HCT116 (cell line): ENCODE measurements around the gene DIPK1A. TPM values are rescaled to one million over a fixed set of nuclear protein-coding genes. Genes with fewer than 3 reads are reported as not detected.

Experiments used
- ATAC-seq: fragments of 200-7000 bp; cut with Tn5 transposase; 2 replicates; pipeline ENCODE4 v1.9.1; 2020; ENCODE audit warnings: mild to moderate bottlenecking, moderate library complexity
- BruUV-seq: library from RNA; stranded (reverse); fragments of 400-500 nt; replicated peaks from 2 replicates; lab custom pipeline; 2021; lab: Mats Ljungman, UMichigan
- CTCF ChIA-PET: fragments of 300-600 bp; sonication (Branson Sonifier 250); formaldehyde crosslinking; loops from one replicate; lab custom pipeline; 2021; ENCODE audit warnings: antibody characterized with exemption; lab: Charles Lee
- POLR2A ChIA-PET: fragments of 300-600, 350-600 bp; sonication (Branson Sonifier 250); formaldehyde crosslinking; loops from one replicate; lab custom pipeline; 2021; ENCODE audit warnings: antibody characterized with exemption; lab: Charles Lee
- RAD21 ChIA-PET, 2 experiments: fragments of 300-600 bp; sonication (Branson Sonifier 250); formaldehyde crosslinking; loops; one replicate each; lab custom pipeline; 2023; ENCODE audit warnings: low total read pairs in 2 of 2; ENCODE audit not compliant: uncharacterized antibody in 2 of 2, unreplicated experiment in 2 of 2, low non-redundant PET in 1 of 2; lab: Charles Lee
- DNase-seq: peaks from one replicate; pipeline ENCODE4 v3.0.0-alpha.2; 2010; ENCODE audit warnings: low read depth, low spot score
- H2AFZ ChIP-seq: fragments of 200-600 bp; shearing (Covaris generic), sonication (generic); 2 replicates; pipeline ENCODE4 v1.6.1; 2017; ENCODE audit warnings: low read depth, mixed run types, mixed read lengths, antibody characterized with exemption, low read length; ENCODE audit not compliant: poor library complexity, severe bottlenecking
- H3K27ac ChIP-seq: 2 replicates; pipeline ENCODE4 v1.5.1; 2012; ENCODE audit warnings: low read depth, low read length
- H3K27me3 ChIP-seq: fragments of 200-600 bp; sonication (generic); 2 replicates; pipeline ENCODE4 v1.6.1; 2016; ENCODE audit warnings: mixed run types, low read length, mixed read lengths; ENCODE audit not compliant: insufficient read depth
- H3K36me3 ChIP-seq, 2 experiments: fragments of 200-500 bp in 1 of 2; fragments of 200-600 bp in 1 of 2; sonication (Bioruptor generic) in 1 of 2; sonication (generic) in 1 of 2; 2 replicates each; pipeline versions ENCODE4 v1.5.1 to v1.6.1; 2014 to 2016; ENCODE audit warnings: low read length in 2 of 2, inconsistent platforms in 1 of 2, mixed read lengths in 1 of 2, mixed run types in 1 of 2; ENCODE audit not compliant: insufficient read depth in 2 of 2, control insufficient read depth in 1 of 2
- H3K4me1 ChIP-seq, 2 experiments: fragments of 200-600 bp in 1 of 2; sonication (generic) in 1 of 2; 2 replicates each; pipeline versions ENCODE4 v1.5.1 to v1.6.1; 2012 to 2017; ENCODE audit warnings: low read length in 2 of 2, inconsistent platforms in 1 of 2, mild to moderate bottlenecking in 1 of 2, mixed read lengths in 1 of 2, mixed run types in 1 of 2, moderate library complexity in 1 of 2; ENCODE audit not compliant: insufficient read depth in 2 of 2, control insufficient read depth in 1 of 2
- H3K4me2 ChIP-seq: fragments of 200-600 bp; sonication (generic); 2 replicates; pipeline ENCODE4 v1.6.1; 2017; ENCODE audit warnings: mixed run types, low read length, mixed read lengths
- H3K4me3 ChIP-seq, 2 experiments: fragments of 200-600 bp in 1 of 2; sonication (generic) in 1 of 2; replicated peaks in 1 of 2; 2 replicates each; pipeline ENCODE4 v1.5.1; 2011 to 2016; ENCODE audit warnings: low read length in 2 of 2, control low read depth in 1 of 2, low read depth in 1 of 2, mild to moderate bottlenecking in 1 of 2, mixed read lengths in 1 of 2, mixed run types in 1 of 2
- H3K79me2 ChIP-seq: fragments of 200-600 bp; sonication (generic); 2 replicates; pipeline ENCODE4 v1.6.1; 2017; ENCODE audit warnings: mild to moderate bottlenecking, mixed run types, low read length, moderate library complexity, mixed read lengths; ENCODE audit not compliant: insufficient read depth
- H3K9ac ChIP-seq: fragments of 200-600 bp; sonication (generic); 2 replicates; pipeline ENCODE4 v1.6.1; 2016; ENCODE audit warnings: low read length, mixed read lengths
- H3K9me2 ChIP-seq: fragments of 200-600 bp; sonication (generic), shearing (Covaris generic); 2 replicates; pipeline ENCODE4 v1.6.1; 2017; ENCODE audit warnings: mixed run types, mild to moderate bottlenecking, moderate library complexity; ENCODE audit not compliant: insufficient read depth
- H3K9me3 ChIP-seq, 2 experiments: fragments of 200-500 bp in 1 of 2; fragments of 200-600 bp in 1 of 2; sonication (Bioruptor generic) in 1 of 2; sonication (generic) in 1 of 2; 2 replicates each; pipeline ENCODE4 v1.6.1; 2014 to 2017; ENCODE audit warnings: low read length in 2 of 2, mixed read lengths in 2 of 2, inconsistent platforms in 1 of 2, low read depth in 1 of 2, mild to moderate bottlenecking in 1 of 2, mixed run types in 1 of 2, moderate library complexity in 1 of 2; ENCODE audit not compliant: control insufficient read depth in 1 of 2, insufficient read depth in 1 of 2
- H4K20me1 ChIP-seq: fragments of 200-600 bp; sonication (generic), shearing (Covaris generic); 2 replicates; pipeline ENCODE4 v1.6.1; 2017; ENCODE audit warnings: mixed run types, mild to moderate bottlenecking, moderate library complexity; ENCODE audit not compliant: insufficient read depth
- CBX3 ChIP-seq: IDR thresholded peaks from 2 replicates; pipeline ENCODE4 v1.6.1; 2012; ENCODE audit warnings: low read depth
- EZH2phosphoT487 ChIP-seq: fragments of 200-600 bp; IDR thresholded peaks from 2 replicates; pipeline ENCODE4 v1.6.1; 2018; ENCODE audit warnings: antibody characterized with exemption, borderline replicate concordance
- FOSL1 ChIP-seq: IDR thresholded peaks from 2 replicates; pipeline ENCODE4 v1.6.1; 2012; ENCODE audit warnings: low read depth
- JUND ChIP-seq: IDR thresholded peaks from 2 replicates; pipeline ENCODE4 v1.6.1; 2012
- POLR2A ChIP-seq: IDR thresholded peaks from 2 replicates; pipeline ENCODE4 v1.7.0; 2011; ENCODE audit warnings: borderline replicate concordance; ENCODE audit not compliant: insufficient read depth, insufficient read length; ENCODE audit errors: extremely low read depth
- POLR2AphosphoS5 ChIP-seq: IDR thresholded peaks from 2 replicates; pipeline ENCODE4 v1.6.1; 2011; ENCODE audit warnings: mild to moderate bottlenecking, low read depth, low read length, moderate library complexity
- RAD21 ChIP-seq: IDR thresholded peaks from 2 replicates; pipeline ENCODE4 v1.6.1; 2012; ENCODE audit warnings: low read depth, mild to moderate bottlenecking
- SIN3A ChIP-seq: IDR thresholded peaks from 2 replicates; pipeline ENCODE4 v1.6.1; 2012; ENCODE audit warnings: low read depth
- SP1 ChIP-seq: IDR thresholded peaks from 2 replicates; pipeline ENCODE4 v1.6.1; 2012; ENCODE audit warnings: low read depth
- SRF ChIP-seq: IDR thresholded peaks from 2 replicates; pipeline ENCODE4 v1.6.1; 2012; ENCODE audit warnings: low read depth
- TCF7L2 ChIP-seq: IDR thresholded peaks from 2 replicates; pipeline ENCODE4 v1.7.0; 2011; ENCODE audit warnings: borderline replicate concordance, inconsistent platforms; ENCODE audit not compliant: insufficient read depth, insufficient read length; ENCODE audit errors: extremely low read depth
- YY1 ChIP-seq: IDR thresholded peaks from 2 replicates; pipeline ENCODE4 v1.6.1; 2011; ENCODE audit warnings: low read length, low read depth, moderate library complexity, mild to moderate bottlenecking; ENCODE audit not compliant: insufficient replicate concordance; ENCODE audit errors: extremely low read depth
- ZFX ChIP-seq: fragments of 450-650 bp; IDR thresholded peaks from 2 replicates; pipeline ENCODE4 v1.6.1; 2017
- ZNF274 ChIP-seq: fragments of 200-500 bp; sonication (Bioruptor generic); IDR thresholded peaks from 2 replicates; pipeline ENCODE4 v1.6.1; 2014; ENCODE audit warnings: mild to moderate bottlenecking, low read depth, low read length, inconsistent platforms
- intact Hi-C: fragments of 100-400 bp; cut with micrococcal nuclease; formaldehyde crosslinking; loops from 2 replicates; pipeline ENCODE4 v1.10.0; 2022
- total RNA-seq: library from RNA; stranded (reverse); gene quantifications from one replicate; pipeline ENCODE4 v1.2.1, GENCODE V29; 2021; ENCODE audit not compliant: unreplicated experiment
- TF ChIP-seq, protein P1 (sequence below): IDR thresholded peaks from 2 replicates; pipeline ENCODE4 v1.6.1; 2012
- TF ChIP-seq, protein P2 (sequence below): IDR thresholded peaks from 2 replicates; pipeline ENCODE4 v1.6.1; 2011; ENCODE audit warnings: mild to moderate bottlenecking, low read length, moderate library complexity; ENCODE audit not compliant: insufficient replicate concordance; ENCODE audit errors: extremely low read depth
- TF ChIP-seq, protein P3 (sequence below): IDR thresholded peaks from 2 replicates; pipeline ENCODE4 v1.6.1; 2012

Gene DIPK1A
- total RNA-seq, 1 experiment from 2014 or later: 4.3 TPM

DNA sequence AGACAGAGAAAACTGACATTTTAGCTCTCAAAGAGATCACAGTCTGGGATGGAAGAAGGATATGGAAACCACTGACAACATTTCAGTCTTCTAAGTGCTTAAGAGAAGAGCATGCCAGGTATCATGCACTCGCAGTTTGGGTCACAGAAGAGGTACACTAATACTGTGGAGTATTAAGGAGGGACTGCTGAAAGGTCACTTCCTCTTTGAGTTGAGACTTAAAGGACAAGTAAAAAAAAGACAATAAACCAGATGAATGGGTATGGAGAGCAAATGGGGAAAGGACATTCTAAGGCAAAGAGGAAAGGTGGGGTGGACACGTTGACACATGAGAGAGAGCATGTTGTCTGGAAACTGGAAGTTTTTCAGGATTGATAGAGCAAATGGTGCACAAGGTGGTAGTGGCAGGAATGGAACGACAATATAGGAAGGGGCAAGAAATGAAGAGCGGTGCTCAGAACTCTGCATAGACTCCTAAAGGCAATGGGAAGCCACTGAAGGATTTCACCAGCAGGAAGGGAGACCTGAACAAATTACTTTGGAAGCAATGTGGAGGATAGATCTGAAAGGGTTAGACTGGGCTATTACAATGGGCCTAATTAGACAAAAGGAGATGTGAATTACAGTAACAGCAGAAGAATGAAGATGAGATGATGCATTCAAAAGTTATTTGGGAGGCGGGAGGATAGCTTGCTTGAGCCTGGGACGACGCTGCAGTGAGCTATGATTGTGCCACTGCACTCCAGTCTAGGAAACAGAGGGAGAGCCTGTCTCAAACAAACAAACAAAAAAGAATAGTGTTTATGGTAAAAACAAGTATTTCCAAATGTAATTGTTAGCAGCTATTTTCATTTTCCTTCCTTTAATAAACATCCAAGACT lies 11.1 kb downstream of the DIPK1A start:
- ChIA-PET CTCF (interaction anchor here (1.9 kb wide), 1 partner anchor 10 kb away, joined by 12 read pairs; the partner anchor contains the start of gene DIPK1A), RAD21 (no interaction called here), POLR2A (no interaction called here)
- H3K9ac ChIP-seq: peak overlapping the region; percentile 2
- H3K9me3 ChIP-seq: no peaks in the 10 kb centered on the region
- H3K9me2 ChIP-seq: no peaks in the 10 kb centered on the region
- H3K4me2 ChIP-seq: peak overlapping the region; percentile 80
- intact Hi-C loops: no loop called here
- H3K79me2 ChIP-seq: no peaks in the 10 kb centered on the region
- DNase-seq: no peak
- ATAC-seq: peak; percentile 73
- no peaks in the 10 kb centered on the region for H4K20me1 ChIP-seq
- no peak for TF ChIP-seq RAD21
- no peak for TF ChIP-seq TCF7L2
- TF ChIP-seq FOSL1: peak; percentile 2; the same call in 1 of the 2 replicates
- peak; percentile 60; the same call in 1 of the 2 replicates for TF ChIP-seq CBX3
- BruUV-seq: no TSS peak
- H3K4me3 ChIP-seq: peak overlapping the region in 1 of 2 experiments; percentile 40; a peak in 2 of 4 replicates
- H3K27me3 ChIP-seq: no peaks in the 10 kb centered on the region
- H2AFZ ChIP-seq: peak overlapping the region; percentile 16
- peaks cover 20 to 30% of the 10 kb centered on the region in 2 experiments for H3K4me1 ChIP-seq
- H3K36me3 ChIP-seq: no peaks in the 10 kb centered on the region
- no peak overlapping the region for H3K27ac ChIP-seq

DNA sequence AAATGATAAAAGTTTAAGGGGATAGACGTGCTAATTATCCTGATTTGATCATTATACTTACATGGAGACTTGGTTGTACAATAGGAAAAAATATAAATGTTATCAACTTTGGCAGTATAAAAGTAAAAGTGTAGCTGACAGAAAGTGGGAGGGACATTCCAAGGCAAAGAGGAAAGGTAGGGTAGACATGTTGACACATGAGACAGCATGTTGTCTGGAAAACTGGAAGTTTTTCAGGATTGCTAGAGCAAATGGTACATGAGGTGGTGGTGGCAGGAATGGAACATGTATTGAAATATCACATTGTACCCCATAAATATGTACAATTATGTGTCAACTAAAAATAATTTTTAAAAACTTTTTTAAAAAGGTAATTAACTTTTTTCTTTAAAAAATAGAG lies 13.2 kb downstream of the DIPK1A start:
- no TSS peak for BruUV-seq
- Histone ChIP-seq H3K27me3 (no peaks in the 10 kb centered on the region), H3K4me2 (no peak overlapping the region), H3K9me3 (no peaks in the 10 kb centered on the region), H3K9me2 (no peaks in the 10 kb centered on the region), H4K20me1 (no peaks in the 10 kb centered on the region), H3K4me1 (peaks cover 20 to 35% of the 10 kb centered on the region in 2 experiments), H3K27ac (no peak overlapping the region), H2AFZ (no peak overlapping the region), H3K79me2 (no peaks in the 10 kb centered on the region), H3K4me3 (no peak overlapping the region), H3K9ac (no peak overlapping the region), H3K36me3 (no peaks in the 10 kb centered on the region)
- ChIA-PET POLR2A (no interaction called here), RAD21 (no interaction called here), CTCF (no interaction called here)
- intact Hi-C loops: no loop called here
- ATAC-seq: no peak
- no peak for DNase-seq
- TF ChIP-seq EZH2phosphoT487: no peak
- TF ChIP-seq, protein P1, sequence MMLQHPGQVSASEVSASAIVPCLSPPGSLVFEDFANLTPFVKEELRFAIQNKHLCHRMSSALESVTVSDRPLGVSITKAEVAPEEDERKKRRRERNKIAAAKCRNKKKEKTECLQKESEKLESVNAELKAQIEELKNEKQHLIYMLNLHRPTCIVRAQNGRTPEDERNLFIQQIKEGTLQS: no peak
- no peak for TF ChIP-seq POLR2AphosphoS5
- TF ChIP-seq, protein P2, sequence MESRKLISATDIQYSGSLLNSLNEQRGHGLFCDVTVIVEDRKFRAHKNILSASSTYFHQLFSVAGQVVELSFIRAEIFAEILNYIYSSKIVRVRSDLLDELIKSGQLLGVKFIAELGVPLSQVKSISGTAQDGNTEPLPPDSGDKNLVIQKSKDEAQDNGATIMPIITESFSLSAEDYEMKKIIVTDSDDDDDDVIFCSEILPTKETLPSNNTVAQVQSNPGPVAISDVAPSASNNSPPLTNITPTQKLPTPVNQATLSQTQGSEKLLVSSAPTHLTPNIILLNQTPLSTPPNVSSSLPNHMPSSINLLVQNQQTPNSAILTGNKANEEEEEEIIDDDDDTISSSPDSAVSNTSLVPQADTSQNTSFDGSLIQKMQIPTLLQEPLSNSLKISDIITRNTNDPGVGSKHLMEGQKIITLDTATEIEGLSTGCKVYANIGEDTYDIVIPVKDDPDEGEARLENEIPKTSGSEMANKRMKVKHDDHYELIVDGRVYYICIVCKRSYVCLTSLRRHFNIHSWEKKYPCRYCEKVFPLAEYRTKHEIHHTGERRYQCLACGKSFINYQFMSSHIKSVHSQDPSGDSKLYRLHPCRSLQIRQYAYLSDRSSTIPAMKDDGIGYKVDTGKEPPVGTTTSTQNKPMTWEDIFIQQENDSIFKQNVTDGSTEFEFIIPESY: no peak
- TF ChIP-seq CBX3: no peak
- TF ChIP-seq RAD21: no peak
- no peak for TF ChIP-seq JUND
- no peak for TF ChIP-seq SP1
- TF ChIP-seq SRF: no peak
- TF ChIP-seq YY1: no peak
- no peak for TF ChIP-seq ZFX
- no peak for TF ChIP-seq ZNF274
- TF ChIP-seq, protein P3, sequence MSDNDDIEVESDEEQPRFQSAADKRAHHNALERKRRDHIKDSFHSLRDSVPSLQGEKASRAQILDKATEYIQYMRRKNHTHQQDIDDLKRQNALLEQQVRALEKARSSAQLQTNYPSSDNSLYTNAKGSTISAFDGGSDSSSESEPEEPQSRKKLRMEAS: no peak
- TF ChIP-seq SIN3A: no peak
- TF ChIP-seq FOSL1: no peak
- no peak for TF ChIP-seq POLR2A
